Endothelial cell of umbilical vein (primary cell): ENCODE results near the gene PLAC1.

Experiments
- CTCF ChIP-seq, 2 donors: IDR thresholded peaks; 1 replicate in 1 of 2; 2 replicates in 1 of 2; pipeline ENCODE4 v1.5.1; 2011; ENCODE audit warnings: low read length in 2 of 2, mild to moderate bottlenecking in 2 of 2, moderate library complexity in 2 of 2, control low read depth in 1 of 2, inconsistent platforms in 1 of 2, low read depth in 1 of 2; ENCODE audit not compliant: insufficient read depth in 1 of 2; ENCODE audit errors: extremely low read depth in 1 of 2
- POLR2A ChIP-seq: IDR thresholded peaks from 2 replicates; pipeline ENCODE4 v1.6.1; 2012; ENCODE audit warnings: low read depth, mild to moderate bottlenecking, control low read depth, low read length

GRCh38 chrX:134661295-134661694 is 3.0 kb upstream of the PLAC1 start:
- TF ChIP-seq CTCF (IDR thresholded peaks at IDR 0.05; ENCODE audit: extremely low read depth in 1 of 2, insufficient read depth in 1 of 2, low read depth in 1 of 2, low read length in 2 of 2) (no peak), POLR2A (no peak)
